Stimulated activated naive CD4-positive, alpha-beta T cell treated with Interleukin-2 at 50 U/mL for 16 hours (primary cell): ENCODE results near the gene NFIA.

ENCODE experiments used
- DNase-seq: peaks from one replicate; lab custom pipeline; 2025; lab: John Stamatoyannopoulos, UW

NFIA gene

DNA sequence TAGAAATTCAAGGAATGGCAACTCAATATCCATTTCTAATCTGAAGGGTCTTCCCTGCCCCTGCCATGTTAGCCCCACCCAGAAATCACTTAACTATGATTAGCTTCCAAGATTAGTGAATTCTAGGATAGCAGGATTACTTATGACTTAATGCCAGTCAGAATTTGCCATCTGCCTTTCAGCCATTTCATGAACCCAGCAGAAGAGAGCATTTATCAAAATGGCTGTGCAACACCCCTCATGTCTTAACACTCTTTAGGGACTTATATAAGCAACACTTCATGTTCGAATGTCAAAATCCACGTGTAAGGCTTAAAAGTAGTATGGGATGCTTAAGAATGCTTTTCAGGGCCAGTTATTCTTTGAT is 288.5 kb downstream of the NFIA start:
- no peak for DNase-seq

DNA sequence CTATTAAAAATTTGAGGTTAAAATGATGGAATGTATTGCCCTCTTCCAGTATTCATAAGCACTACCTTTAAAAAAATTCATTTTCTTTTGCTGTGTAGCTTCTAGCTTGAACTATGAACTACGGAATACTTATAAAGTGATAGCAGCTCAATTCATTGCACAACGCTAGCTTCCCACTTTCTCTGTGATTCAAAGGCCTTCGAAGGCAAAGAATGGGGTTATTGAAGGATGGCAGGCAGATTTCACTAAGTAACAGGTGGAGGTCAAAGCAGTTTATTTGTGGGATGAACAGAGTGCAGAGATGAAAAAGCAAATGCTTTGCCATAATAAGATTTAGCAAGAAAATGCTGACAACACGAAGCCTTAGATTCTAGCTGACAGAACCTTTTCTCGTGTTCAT is 290.6 kb downstream of the NFIA start:
- no peak for DNase-seq

DNA sequence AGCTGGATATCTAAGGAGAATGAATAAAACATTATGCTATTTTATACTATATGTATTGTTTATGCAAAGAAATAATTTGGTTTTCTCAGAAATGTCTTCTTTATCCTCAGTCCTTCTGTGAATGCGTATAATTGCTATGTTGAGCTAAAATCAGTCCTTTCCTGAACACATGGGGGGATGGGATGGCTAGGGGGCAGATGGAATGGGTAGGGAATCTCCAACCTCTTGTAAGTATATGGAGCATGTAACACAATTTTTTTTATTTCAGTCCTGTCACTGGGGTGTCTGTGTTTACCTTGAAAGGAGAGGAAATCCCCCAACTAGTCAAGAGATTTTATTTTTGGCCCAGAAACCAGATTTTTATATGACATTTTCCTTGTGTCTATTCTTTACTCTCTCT is 291.8 kb downstream of the NFIA start:
- no peak for DNase-seq

- DNase-seq: no peak
These were observed 292.9 kb downstream of the NFIA start for GRCh38 chr1:61375082-61375880.

GRCh38 chr1:61376151-61376550 is 293.8 kb downstream of the NFIA start:
- no peak for DNase-seq

DNA sequence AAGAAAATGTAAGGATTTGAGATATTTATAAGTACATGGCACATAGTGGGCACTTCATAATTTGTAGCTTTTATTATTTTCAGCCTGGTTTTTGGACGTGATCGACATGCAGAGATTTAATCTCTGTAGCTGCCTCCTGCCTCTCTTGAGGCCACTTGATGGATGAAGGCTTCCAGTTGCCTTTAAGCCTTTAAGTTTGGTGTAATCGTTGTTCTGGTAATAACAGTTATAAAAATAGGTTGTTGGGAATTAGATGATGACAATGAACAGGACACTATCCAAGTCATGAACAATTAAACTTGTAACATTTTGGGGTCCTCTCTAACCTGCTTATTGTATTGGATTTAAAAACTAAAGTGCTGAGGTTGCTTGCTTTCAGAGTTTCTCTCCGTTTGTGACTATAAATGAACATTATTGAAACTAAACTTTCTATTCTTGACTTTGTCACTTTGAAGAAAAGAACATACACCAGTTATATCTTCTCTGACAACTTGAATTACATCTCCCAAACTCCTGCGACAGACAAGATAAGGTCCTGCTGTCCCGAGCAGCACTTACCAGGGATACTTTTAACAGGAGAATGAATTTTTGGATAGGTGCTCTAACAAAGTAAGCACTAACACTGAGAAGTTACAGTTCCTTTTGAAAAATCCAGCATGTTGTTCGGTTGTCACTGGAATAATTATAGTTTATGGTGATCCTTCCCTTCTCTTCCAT is 295.0 kb downstream of the NFIA start:
- no peak for DNase-seq

DNA sequence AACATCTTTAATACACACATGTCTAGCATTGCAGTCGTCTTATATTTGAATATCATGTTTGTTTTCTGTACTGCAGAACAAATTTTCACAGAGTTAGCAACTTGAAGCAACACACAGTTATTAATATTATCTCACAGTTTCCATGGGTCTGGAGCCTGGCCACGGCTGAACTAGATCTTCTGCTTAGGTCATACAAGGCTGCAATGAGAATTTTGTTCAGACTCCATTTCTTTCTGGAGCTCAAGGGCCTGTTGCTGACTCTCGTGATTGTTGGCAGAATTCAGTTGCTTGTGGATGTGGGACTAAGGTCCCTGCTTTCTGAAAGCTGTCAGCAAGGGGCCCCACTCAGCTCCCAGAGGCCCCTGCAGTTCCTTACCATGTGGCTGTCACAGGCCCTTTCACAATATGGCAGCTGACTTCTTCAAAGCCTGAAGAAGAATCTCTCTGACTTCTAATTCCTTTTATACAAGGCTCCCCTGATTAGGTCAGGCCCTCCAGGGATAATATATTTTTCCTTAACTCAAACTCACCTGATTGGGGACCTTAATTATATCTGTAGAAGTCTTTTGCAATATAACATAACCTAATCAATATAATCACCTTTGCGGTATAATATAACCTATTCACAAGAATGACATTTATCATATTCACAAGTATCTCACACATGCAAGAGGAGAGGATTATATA is 296.3 kb downstream of the NFIA start:
- DNase-seq: no peak

DNA sequence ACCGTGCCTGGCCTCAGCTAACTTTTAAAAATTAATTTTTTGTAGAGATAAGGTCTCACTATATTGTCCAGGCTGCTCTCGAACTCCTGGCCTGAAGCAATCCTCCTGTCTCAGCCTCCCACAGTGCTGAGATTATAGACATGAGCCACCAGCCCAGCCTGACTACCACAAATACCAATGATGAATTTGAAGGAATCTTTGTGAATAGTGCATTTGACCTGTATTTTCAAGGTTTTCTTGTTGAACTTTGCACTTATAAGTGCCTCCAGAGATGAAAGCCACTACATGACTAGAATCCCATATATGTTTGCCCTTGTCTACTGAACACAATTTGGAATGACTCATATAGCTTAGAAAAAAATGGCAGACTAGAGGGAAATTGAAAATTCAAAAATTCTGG is 297.3 kb downstream of the NFIA start:
- no peak for DNase-seq

- DNase-seq: no peak
These were observed 298.2 kb downstream of the NFIA start for GRCh38 chr1:61380561-61380960.

- DNase-seq: no peak
These were observed 304.0 kb downstream of the NFIA start for GRCh38 chr1:61386323-61386722.

- no peak for DNase-seq
These were observed 304.4 kb downstream of the NFIA start for GRCh38 chr1:61386770-61387169.

DNA sequence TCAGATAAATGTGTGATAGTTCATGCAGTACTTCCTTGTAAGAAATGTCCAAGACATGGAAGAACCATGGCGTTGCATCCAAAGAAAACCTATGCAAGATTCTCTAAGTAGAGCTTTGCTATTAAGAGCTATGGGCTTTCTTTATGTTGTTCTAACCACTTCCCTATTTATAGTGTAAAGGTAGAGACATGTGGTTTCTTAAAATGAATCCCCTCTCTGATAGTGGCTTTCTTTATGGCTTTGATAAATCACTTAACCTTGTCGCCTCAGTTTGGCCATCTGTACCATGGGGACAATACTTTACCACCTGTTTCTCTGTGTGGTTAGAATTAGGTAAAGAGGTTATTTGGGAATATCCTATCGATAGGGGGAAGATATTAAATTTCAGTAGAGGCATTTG is 305.5 kb downstream of the NFIA start:
- no peak for DNase-seq

- no peak for DNase-seq
These were observed 306.2 kb downstream of the NFIA start for GRCh38 chr1:61388566-61388965.

DNA sequence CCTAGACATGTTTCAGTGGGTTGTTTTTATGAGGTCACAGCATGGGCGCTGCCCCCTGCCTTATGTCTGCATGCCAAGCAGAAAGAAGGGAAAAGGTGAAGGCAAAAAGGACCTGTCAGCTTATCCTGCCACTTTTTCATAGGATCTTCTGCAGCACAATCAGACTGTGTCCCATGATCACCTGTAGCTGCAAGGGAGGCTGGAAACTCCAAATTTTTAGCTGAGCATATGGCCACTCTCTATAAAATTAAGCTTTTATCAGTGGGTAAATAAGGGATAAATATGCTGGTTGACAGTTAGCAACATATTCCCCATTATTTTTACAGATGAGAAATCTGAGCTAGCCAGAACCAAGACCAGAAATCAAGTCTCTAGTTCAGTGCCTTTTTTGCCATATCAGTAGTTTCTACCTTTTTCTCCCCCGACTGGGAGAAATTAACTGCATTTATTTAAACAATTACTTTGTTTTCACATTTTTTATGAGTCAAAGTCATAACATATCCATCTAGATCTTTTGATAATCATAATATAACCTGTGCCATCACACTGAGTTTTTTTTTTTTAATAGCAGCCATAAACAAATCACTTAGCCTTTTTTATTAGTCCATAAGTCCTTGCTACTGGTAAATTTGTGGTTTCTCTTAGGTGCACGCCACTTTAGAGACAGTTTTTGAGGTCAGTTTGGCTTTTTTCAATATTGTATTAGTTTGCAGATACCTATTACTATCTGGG is 307.0 kb downstream of the NFIA start:
- no peak for DNase-seq

- no peak for DNase-seq
These were observed 307.8 kb downstream of the NFIA start for GRCh38 chr1:61389926-61390845.

GRCh38 chr1:61391730-61392129 is 309.4 kb downstream of the NFIA start:
- DNase-seq: no peak

DNA sequence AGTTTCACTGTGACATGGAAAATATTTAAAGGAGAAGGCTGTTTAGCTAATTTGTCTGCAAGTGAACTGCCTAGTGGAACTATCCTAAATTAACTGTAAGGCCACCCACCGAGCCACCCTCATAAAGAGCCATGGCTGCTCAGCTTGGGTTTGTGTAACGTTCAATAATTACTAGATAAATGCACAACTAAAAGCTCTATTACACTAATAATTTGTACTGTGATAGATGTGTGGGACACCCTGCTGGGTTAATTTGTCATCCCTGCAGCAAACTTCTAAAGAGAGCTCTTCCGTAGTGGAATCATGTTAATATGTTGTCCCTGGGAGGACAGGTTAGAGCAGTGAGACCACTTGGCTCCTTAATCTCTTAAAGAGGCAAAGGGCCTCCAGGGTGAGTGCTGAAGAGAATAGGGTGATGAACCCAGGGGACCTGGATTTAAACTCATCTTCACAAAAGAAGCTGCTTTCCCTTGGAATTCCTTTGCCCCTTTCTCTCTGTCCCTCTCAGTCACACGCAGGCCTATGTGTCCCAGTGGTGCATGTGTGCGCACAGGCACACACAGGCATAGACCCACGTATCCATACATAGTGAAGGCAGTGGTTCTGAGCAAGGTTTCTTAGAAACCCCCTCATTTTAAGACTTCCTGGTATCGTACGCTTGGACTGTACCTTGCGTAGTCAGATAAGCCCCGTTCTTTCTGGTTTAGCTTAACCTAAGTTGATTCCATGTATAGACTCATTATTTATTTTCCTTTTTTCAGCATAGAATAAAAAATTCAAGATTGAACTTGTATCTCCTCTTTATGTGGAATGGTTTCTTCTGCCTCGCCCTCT is 310.3 kb downstream of the NFIA start:
- no peak for DNase-seq

GRCh38 chr1:61393575-61393974 is 311.2 kb downstream of the NFIA start:
- DNase-seq: no peak

DNA sequence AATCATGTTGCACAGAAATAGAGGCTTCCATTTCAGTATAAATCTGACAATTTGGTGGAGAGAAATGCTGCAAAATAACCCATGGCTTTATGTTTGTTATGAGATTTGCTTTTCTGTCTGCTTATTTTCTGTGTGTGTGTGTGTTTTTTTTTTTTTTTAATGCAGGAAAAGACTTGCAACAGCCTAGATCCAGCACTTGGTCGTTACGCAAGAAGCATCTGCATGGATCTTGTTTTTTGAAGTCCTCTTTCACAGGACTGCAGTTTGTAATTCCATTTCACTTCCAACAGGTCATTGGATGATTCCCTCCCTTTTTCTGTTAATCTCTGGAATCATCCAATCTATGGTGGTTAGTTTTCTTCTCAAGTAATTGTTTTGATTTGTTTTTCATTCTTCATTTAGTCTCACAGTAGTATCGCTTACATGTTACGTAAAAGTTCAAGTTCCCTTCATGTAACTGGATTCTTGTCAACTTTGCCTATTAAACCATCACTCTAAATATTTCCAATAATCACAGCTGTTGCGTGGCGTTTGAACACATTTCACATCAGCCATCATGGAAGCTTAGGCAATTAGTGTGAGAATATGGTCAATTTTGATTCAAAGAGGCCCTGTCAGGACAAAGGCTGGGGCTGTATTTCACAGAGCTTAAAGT is 312.9 kb downstream of the NFIA start:
- no peak for DNase-seq

GRCh38 chr1:61397495-61397894 is 315.1 kb downstream of the NFIA start:
- DNase-seq: no peak
